ENCODE results near the gene ACTL6A. TPM values are rescaled to one million over a fixed set of nuclear protein-coding genes. Genes with fewer than 3 reads are reported as not detected.

Gene ACTL6A
- total RNA-seq, 1 donor from 2014 or later: 103 TPM

GRCh38 chr3:179604321-179605078 lies 41.8 kb downstream of the ACTL6A start, which contains the start of the genes MRPL47 and NDUFB5:
Gene MRPL47 (minus strand): TSS chr3:179604638. CDS start chr3:179604624, 14 bp downstream.
Gene NDUFB5 (plus strand): TSS chr3:179604794. CDS start chr3:179604816, 22 bp downstream.
- peak; percentile 83 for DNase-seq (ENCODE audit: low read depth, low spot score)
- peak within 1 kb of the TSS; percentile 100 for H3K27ac Mint-ChIP-seq (ENCODE audit: unreplicated experiment)
- no peak for TF ChIP-seq CTCF (conservative IDR thresholded peaks at IDR 0.05)
- H3K27me3 Mint-ChIP-seq (ENCODE audit: low read depth): no peaks in the 10 kb centered on the region
- H3K9me3 Mint-ChIP-seq: no peaks in the 10 kb centered on the region
- no peaks in the 10 kb centered on the region for H3K36me3 Mint-ChIP-seq (ENCODE audit: low read depth)
- H3K4me1 Mint-ChIP-seq: peaks cover 18% of the 10 kb centered on the region
- H3K4me3 Mint-ChIP-seq: peak within 1 kb of the TSS; percentile 99

- Mint-ChIP-seq H3K27ac (ENCODE audit: unreplicated experiment) (no peak overlapping the region), H3K27me3 (ENCODE audit: low read depth) (no peaks in the 10 kb centered on the region), H3K4me3 (peak overlapping the region; percentile 80), H3K36me3 (ENCODE audit: low read depth) (peaks cover 3% of the 10 kb centered on the region), H3K4me1 (peaks cover 22% of the 10 kb centered on the region), H3K9me3 (no peaks in the 10 kb centered on the region)
- DNase-seq (ENCODE audit: low read depth, low spot score): no peak
- TF ChIP-seq CTCF (conservative IDR thresholded peaks at IDR 0.05): no peak
Measured at GRCh38 chr3:179606534-179607085, 43.9 kb downstream of the ACTL6A start.

- H3K4me1 Mint-ChIP-seq: peaks cover 22% of the 10 kb centered on the region
- peak overlapping the region; percentile 18 for H3K4me3 Mint-ChIP-seq
- H3K36me3 Mint-ChIP-seq (ENCODE audit: low read depth): peaks cover 3% of the 10 kb centered on the region
- no peaks in the 10 kb centered on the region for H3K9me3 Mint-ChIP-seq
- no peaks in the 10 kb centered on the region for H3K27me3 Mint-ChIP-seq (ENCODE audit: low read depth)
- no peak for TF ChIP-seq CTCF (conservative IDR thresholded peaks at IDR 0.05)
- no peak for DNase-seq (ENCODE audit: low read depth, low spot score)
- H3K27ac Mint-ChIP-seq (ENCODE audit: unreplicated experiment): no peak overlapping the region
Measured at GRCh38 chr3:179608931-179609720, 46.4 kb downstream of the ACTL6A start.

DNA sequence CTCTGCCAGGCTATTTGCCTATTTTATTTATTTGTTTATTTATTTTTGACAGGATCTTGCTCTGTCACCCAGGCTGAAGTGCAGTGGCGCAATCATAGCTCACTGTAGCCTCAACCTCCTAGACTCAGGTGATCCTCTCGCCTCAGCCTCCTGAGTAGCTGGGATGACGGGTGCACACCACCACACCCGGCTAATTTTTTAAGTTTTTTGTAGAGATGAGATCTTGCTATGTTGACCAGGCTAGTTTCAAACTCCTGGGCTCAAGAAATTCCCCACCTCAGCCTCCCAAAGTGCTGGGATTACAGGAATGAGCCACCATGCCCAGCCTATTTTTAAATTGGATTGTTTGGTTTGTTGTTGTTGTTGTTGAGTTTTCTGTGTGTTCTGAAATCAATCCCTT lies 47.3 kb downstream of the ACTL6A start:
- DNase-seq (ENCODE audit: low read depth, low spot score): no peak
- Mint-ChIP-seq H3K4me1 (peaks cover 13% of the 10 kb centered on the region), H3K4me3 (no peak overlapping the region), H3K36me3 (ENCODE audit: low read depth) (peaks cover 3% of the 10 kb centered on the region), H3K9me3 (no peaks in the 10 kb centered on the region), H3K27me3 (ENCODE audit: low read depth) (no peaks in the 10 kb centered on the region), H3K27ac (ENCODE audit: unreplicated experiment) (no peak overlapping the region)
- no peak for TF ChIP-seq CTCF (conservative IDR thresholded peaks at IDR 0.05)

- Mint-ChIP-seq H3K4me3 (no peak overlapping the region), H3K4me1 (peaks cover 3% of the 10 kb centered on the region), H3K9me3 (no peaks in the 10 kb centered on the region), H3K27ac (ENCODE audit: unreplicated experiment) (no peak overlapping the region), H3K36me3 (ENCODE audit: low read depth) (peaks cover 10% of the 10 kb centered on the region), H3K27me3 (ENCODE audit: low read depth) (no peaks in the 10 kb centered on the region)
- no peak for DNase-seq (ENCODE audit: low read depth, low spot score)
- no peak for TF ChIP-seq CTCF (conservative IDR thresholded peaks at IDR 0.05)
Measured at GRCh38 chr3:179613807-179614206, 51.1 kb downstream of the ACTL6A start.
